GM18499 (cell line): Measurements from ENCODE around the gene C2orf76.

Experiments used
- ATAC-seq: cut with Tn5 transposase; IDR thresholded peaks from one replicate; pipeline ENCODE4 v1.9.1; 2021; ENCODE audit warnings: moderate number of reproducible peaks; ENCODE audit not compliant: insufficient read depth, unreplicated experiment

C2orf76 gene

GRCh38 chr2:119338826-119339561, 27.6 kb downstream of the C2orf76 start:
- ATAC-seq, result peak; percentile 96

DNA sequence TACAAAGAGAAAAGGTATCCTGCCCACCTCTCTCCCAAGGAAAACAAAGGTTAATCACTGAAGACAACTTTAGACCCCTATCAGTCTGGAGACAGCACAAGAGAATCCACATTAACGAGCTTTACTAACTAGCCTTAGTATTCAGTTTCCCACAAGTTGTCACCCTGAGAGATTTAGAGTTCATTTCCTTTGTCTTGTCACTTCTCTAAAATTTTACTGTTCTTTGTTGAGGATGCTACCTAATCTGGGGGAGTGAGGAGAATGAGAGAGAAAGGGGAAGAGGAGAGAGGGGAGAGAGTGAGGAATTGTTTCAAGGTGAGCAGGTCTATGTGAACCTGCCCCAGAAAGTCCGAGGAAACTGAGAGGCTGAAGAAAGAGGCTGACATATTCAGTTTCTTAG, 28.4 kb downstream of the C2orf76 start:
- ATAC-seq, result no peak

DNA sequence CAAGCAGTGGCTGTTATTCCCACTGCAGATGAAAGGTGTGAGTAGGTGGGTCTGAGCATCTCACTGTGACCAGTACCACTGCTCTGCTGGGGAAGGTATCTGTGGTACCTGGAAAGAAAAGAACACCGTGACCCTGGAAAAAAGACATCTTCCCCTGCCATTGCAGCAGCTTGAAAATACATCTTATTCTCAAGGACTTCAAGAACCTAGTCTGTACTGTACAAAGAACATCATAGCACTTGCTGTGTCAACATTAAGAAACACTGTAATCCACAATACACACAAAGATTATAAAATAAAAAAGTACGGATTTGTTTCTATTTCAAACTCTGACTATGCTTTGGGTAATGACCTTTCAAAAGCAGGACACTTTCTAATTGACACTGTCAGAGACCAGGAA, 28.9 kb downstream of the C2orf76 start:
- no peak for ATAC-seq

DNA sequence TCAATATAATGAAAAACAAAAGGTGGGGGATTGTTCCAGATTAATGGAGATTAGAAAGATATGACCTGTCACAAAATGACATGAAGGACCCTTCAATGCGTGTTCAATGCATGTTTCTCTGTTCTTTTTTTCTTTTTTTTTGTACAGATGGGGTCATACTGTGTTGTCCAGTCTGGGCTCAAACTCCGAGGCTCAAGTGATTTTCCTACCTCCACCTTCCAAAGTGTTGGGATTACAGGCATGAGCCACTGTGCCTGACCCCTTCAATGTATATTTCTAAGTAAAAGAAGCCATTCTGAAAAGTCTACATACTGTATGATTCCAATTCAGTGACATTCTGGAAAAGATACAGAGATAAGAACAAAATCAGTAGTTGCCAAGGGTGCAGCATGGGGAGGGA, 32.8 kb downstream of the C2orf76 start:
- no peak for ATAC-seq

DNA sequence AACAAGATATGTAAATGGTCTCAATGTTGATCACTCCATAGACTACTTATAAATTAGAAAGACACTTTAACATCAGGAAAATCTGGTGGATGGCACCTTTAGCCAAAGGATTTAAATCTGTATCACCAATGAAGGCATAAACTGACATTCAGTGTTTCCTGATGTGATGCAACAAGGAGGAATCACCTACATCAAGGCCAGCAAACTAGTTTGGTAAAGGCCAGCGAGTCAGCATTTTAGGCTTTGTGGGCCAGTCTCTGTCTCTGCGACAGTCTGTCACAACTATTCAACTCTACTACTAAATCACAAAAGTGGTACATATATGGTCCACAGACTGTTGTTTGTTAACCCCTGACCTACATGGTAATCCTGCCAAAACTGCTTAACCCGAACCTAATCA, 33.3 kb downstream of the C2orf76 start:
- no peak for ATAC-seq

GRCh38 chr2:119332953-119333352, 33.7 kb downstream of the C2orf76 start:
- ATAC-seq, result no peak

GRCh38 chr2:119327431-119327830, 39.2 kb downstream of the C2orf76 start:
- no peak for ATAC-seq

DNA sequence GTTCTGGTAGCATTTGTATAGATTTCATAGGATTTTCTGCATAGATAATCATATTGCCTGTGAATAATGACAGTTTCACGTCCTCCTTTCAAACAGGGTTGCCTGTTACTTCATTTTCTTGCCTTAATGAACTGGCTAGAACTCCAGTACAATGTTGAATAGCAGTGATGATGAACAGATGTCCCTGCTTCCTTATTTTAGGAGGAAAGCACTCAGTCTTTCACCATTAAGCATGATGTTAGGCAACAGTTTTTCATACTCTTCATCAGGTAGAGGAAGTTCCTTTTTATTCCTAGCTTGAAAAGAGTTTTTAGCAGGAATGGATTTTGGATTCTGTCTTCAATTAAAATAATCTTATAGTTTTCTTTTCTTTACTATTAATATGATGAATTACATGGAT, 39.7 kb downstream of the C2orf76 start:
- ATAC-seq, result no peak

GRCh38 chr2:119324685-119325270, 41.9 kb downstream of the C2orf76 start:
- ATAC-seq, result no peak

- no peak for ATAC-seq
These were observed 43.2 kb downstream of the C2orf76 start for GRCh38 chr2:119323459-119323858.

DNA sequence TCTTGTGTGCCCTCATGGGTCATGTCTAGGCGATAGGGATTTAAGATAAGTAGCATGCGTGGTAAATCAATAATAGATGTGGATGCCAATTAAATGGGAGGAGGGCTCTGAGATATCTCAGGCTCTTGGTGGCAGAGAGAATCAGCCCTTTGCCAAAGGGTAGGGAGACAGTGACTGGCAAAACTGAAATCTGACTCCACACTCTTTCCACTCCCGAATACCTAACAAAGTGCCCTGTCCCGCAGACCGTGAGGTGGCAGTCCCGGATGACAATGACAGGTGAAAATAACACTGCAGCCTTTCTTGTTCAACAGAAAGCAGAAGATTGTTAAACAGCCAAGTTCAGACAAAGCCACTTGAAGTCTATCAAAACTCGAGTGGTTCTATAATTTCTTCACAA, 47.0 kb downstream of the C2orf76 start:
- no peak for ATAC-seq

DNA sequence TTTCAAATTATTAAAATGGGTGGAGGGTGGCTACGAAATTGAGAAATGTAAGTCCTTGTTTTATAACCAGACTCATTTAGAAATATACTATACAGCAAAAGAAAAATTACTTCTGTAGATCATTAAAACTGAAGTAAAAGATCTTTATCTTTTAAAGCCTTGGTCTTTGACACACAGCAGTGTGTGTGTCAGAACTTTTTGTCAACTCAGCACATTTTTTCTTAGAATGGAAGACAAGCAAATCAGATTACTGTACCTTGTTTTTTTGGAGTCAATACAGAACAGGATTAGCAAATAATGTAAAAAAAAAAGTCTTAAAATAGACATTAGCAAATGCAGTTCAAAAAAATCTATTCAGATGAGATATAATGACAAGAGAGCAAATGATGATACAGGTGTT, 49.1 kb downstream of the C2orf76 start:
- ATAC-seq, result no peak

- ATAC-seq, result no peak
These were observed 50.6 kb downstream of the C2orf76 start for GRCh38 chr2:119316066-119316465.

DNA sequence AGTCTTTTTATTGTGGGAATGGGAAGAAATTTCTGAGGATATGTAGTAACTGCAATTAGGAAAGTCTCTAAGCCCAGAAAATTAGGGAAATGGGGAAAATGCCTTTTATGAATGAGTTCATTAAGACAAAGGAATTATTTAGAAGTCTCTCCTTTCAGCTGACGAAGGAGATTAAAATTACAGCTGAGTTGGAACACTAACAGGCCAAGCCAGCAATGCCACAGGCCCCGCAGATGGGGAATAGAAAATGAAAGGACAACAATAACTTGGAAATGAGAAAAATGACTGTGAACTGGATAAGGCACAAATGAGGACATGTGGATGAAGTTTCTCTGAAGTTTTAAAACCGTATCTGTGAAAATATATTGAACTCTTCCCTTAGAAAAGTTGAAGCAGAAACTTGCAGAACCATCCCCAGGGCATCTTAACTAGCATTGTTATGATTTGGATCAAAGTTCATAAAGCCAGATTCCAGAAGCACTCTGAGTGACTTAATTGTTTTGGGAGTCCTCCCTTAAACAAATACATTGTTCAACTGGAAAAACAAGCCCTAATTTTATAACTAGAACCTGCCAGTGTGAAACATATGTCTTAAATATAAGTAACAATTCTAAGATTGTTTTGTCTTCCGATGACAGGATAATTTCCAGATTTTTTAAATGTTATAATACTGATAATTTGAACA, 51.3 kb downstream of the C2orf76 start:
- ATAC-seq, result no peak

DNA sequence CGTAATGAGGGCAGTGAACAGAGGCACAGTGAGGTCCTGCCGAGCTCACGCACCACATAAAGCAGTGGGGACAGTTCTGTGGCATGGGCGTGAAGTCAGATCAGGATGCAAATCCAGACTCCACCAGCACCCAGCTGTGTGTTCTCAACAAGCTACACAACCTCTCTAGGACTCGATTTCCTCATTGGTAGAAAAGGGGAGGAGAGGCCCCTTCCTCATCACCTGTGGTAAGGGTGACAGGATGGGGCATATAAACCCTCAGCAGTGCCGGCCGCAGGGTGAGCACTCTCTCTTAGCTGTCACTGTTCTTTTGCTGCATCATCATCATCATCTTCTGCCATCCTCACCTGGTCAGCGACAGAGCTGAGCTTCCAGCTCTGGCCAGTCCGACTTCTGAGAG, 54.8 kb downstream of the C2orf76 start:
- no peak for ATAC-seq

DNA sequence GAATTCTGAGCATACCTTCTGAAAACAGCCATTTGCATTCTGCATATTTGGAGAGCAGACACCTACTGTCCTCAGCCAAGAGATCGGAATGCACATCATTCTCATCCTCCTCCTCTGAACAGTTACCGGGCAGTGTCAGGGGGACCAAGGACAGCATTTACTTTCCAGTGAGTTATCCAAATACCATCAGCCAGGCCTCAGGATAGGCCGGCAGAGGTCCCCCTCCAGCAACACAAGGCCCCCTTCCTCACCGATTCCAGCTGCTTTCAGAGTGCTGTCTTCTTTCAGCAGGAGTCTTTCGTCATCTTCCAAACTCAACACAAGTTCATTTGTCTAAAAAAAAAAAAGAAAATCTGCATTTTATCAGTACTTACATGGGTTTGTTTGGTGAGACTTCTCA, 55.3 kb downstream of the C2orf76 start:
- no peak for ATAC-seq

DNA sequence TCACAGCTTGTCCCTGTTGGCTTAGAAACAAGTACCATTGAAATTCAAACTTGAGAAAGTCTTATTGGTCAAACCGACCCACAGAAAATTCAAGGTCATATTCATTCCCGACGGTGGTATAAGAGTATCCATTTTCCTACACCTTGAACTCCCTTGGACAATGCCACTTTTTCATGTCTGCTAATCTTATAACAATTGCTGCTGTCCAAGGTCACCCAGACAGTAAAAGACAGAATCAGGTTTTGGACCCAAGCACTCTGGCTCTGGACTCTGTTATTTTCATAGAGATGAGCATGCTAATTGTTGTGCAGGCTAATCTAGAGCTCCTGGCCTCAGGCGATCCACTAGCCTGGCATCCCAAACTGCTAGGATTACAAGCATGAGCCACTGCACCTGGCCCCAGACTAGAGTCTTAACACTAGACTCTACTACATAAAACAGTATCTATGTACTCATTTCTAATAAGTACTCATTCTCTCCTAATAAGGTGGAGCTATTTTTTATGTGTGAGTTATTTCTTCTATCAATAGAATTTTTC, 57.8 kb downstream of the C2orf76 start:
- no peak for ATAC-seq

DNA sequence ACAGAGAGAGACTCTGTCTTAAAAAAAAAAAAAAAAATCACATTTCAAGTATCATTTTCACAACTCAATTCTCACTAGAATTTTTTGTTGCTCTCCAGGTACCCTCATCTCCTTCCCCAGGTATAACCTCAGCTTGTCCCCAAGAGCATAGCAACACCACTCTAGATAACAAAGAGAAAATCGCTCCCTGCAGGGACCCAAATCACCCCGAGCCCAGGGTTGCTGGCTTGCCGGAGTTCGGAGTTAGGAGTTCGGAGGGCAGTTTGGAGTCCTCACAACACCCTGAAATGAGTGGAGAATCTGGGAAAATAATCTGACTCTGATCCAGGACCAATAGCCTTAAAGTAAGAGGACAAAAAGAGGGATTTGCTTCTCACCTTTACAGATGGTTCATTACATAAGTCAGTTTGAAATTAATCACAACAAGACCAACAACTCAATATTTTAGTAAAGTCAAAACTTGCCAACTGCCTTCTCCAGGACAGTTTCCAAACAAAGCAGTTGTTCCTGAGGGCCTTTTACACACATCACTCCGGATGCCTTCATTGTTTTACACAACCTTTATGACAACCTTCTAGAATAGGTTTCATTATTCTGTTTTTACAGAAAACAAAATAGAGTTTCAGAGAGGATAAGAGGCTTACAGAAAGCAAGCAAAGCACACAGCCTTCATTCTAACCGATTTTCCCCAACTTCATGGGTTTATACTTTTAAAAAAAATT, 59.1 kb downstream of the C2orf76 start:
- ATAC-seq, result no peak

- no peak for ATAC-seq
These were observed 60.4 kb downstream of the C2orf76 start for GRCh38 chr2:119306196-119306590.

GRCh38 chr2:119305497-119306195, 61.0 kb downstream of the C2orf76 start:
- no peak for ATAC-seq
